H9 (cell line): ENCODE data around the gene TBCC. TPM values are rescaled to one million over a fixed set of nuclear protein-coding genes. Genes with fewer than 3 reads are reported as not detected.

Source experiments
- DNase-seq: peaks from one replicate; pipeline ENCODE4 v3.0.0-alpha.2; 2017
- H2AFZ ChIP-seq: one replicate; pipeline ENCODE4 v1.6.1; 2013; ENCODE audit warnings: mild to moderate bottlenecking, low read length, control low read depth, moderate library complexity
- H2AK5ac ChIP-seq: 2 replicates; pipeline ENCODE4 v1.6.1; 2013; ENCODE audit warnings: low read length, control low read depth, mixed read lengths; ENCODE audit not compliant: insufficient read length
- H2BK120ac ChIP-seq: one replicate; pipeline ENCODE4 v1.6.1; 2013; ENCODE audit warnings: low read depth, mild to moderate bottlenecking, low read length, control low read depth, inconsistent platforms; ENCODE audit not compliant: poor library complexity, severe bottlenecking
- H2BK12ac ChIP-seq: 2 replicates; pipeline ENCODE4 v1.6.1; 2013; ENCODE audit warnings: low read length, control low read depth, mixed read lengths, low read depth; ENCODE audit not compliant: insufficient read length
- H2BK15ac ChIP-seq: 2 replicates; pipeline ENCODE4 v1.6.1; 2013; ENCODE audit warnings: low read depth, low read length, control low read depth
- H2BK20ac ChIP-seq: one replicate; pipeline ENCODE4 v1.6.1; 2013; ENCODE audit warnings: low read depth, mild to moderate bottlenecking, low read length, control low read depth, inconsistent platforms; ENCODE audit not compliant: poor library complexity, severe bottlenecking
- H2BK5ac ChIP-seq: 2 replicates; pipeline ENCODE4 v1.6.1; 2013; ENCODE audit warnings: low read length, control low read depth, mixed read lengths; ENCODE audit not compliant: insufficient read length
- H3K14ac ChIP-seq: 2 replicates; pipeline ENCODE4 v1.6.1; 2013; ENCODE audit warnings: low read length, control low read depth; ENCODE audit not compliant: insufficient read depth
- H3K18ac ChIP-seq: 2 replicates; pipeline ENCODE4 v1.6.1; 2013; ENCODE audit warnings: low read depth, mild to moderate bottlenecking, mixed read lengths, low read length, control low read depth; ENCODE audit not compliant: insufficient read length
- H3K23ac ChIP-seq: 2 replicates; pipeline ENCODE4 v1.6.1; 2013; ENCODE audit warnings: low read length, control low read depth, mixed read lengths, low read depth; ENCODE audit not compliant: insufficient read length
- H3K23me2 ChIP-seq: 2 replicates; pipeline ENCODE4 v1.6.1; 2013; ENCODE audit warnings: low read depth, mild to moderate bottlenecking, mixed read lengths, low read length, control low read depth; ENCODE audit not compliant: insufficient read length, poor library complexity, severe bottlenecking
- H3K27ac ChIP-seq: 2 replicates; pipeline ENCODE4 v1.5.1; 2013; ENCODE audit warnings: low read length, control low read depth, mixed read lengths, low read depth; ENCODE audit not compliant: insufficient read length
- H3K27me3 ChIP-seq: 2 replicates; pipeline ENCODE4 v1.6.1; 2013; ENCODE audit warnings: low read length, control low read depth, inconsistent platforms; ENCODE audit not compliant: insufficient read depth
- H3K4ac ChIP-seq: 2 replicates; pipeline ENCODE4 v1.6.1; 2013; ENCODE audit warnings: low read depth, mild to moderate bottlenecking, control low read depth, inconsistent platforms, low read length, moderate library complexity
- H3K4me1 ChIP-seq: 2 replicates; pipeline ENCODE4 v1.6.1; 2013; ENCODE audit warnings: low read length, control low read depth, inconsistent platforms; ENCODE audit not compliant: insufficient read depth
- H3K4me2 ChIP-seq: 2 replicates; pipeline ENCODE4 v1.6.1; 2013; ENCODE audit warnings: low read length, control low read depth, mixed read lengths; ENCODE audit not compliant: insufficient read length, insufficient read depth
- H3K56ac ChIP-seq: 2 replicates; pipeline ENCODE4 v1.6.1; 2013; ENCODE audit warnings: low read depth, mild to moderate bottlenecking, mixed read lengths, low read length, control low read depth; ENCODE audit not compliant: insufficient read length
- H3K79me1 ChIP-seq: 2 replicates; pipeline ENCODE4 v1.6.1; 2013; ENCODE audit warnings: low read depth, mild to moderate bottlenecking, moderate library complexity, low read length, control low read depth, inconsistent platforms; ENCODE audit not compliant: insufficient read depth, poor library complexity, severe bottlenecking
- H3K79me2 ChIP-seq: 2 replicates; pipeline ENCODE4 v1.6.1; 2013; ENCODE audit warnings: low read length, control low read depth, inconsistent platforms; ENCODE audit not compliant: insufficient read depth
- H3K9ac ChIP-seq: 2 replicates; pipeline ENCODE4 v1.6.1; 2013; ENCODE audit warnings: low read length, control low read depth, mixed read lengths; ENCODE audit not compliant: insufficient read length; ENCODE audit errors: extremely low read depth
- H3K9me3 ChIP-seq: one replicate; pipeline ENCODE4 v1.6.1; 2013; ENCODE audit warnings: low read depth, low read length, inconsistent platforms; ENCODE audit not compliant: control insufficient read depth
- H3T11ph ChIP-seq: one replicate; pipeline ENCODE4 v1.6.1; 2013; ENCODE audit warnings: mild to moderate bottlenecking, low read length, control low read depth, inconsistent platforms
- H4K20me1 ChIP-seq: one replicate; pipeline ENCODE4 v1.6.1; 2013; ENCODE audit not compliant: control insufficient read depth, insufficient read length, insufficient read depth
- H4K5ac ChIP-seq: 2 replicates; pipeline ENCODE4 v1.6.1; 2013; ENCODE audit warnings: low read depth, mild to moderate bottlenecking, mixed read lengths, low read length, control low read depth; ENCODE audit not compliant: insufficient read length
- H4K8ac ChIP-seq: replicated peaks from 2 replicates; pipeline ENCODE4 v1.6.1; 2013; ENCODE audit warnings: low read length, control low read depth, mixed read lengths, low read depth; ENCODE audit not compliant: insufficient read length
- H4K91ac ChIP-seq: 2 replicates; pipeline ENCODE4 v1.6.1; 2013; ENCODE audit warnings: low read depth, mild to moderate bottlenecking, moderate library complexity, mixed read lengths, low read length, control low read depth; ENCODE audit not compliant: insufficient read length
- H3K27ac Mint-ChIP-seq, 3 experiments: 2 replicates in 2 of 3; 3 replicates in 1 of 3; pipeline ENCODE4 v1.8.0; 2020 to 2021; ENCODE audit warnings: mixed read lengths in 3 of 3, mild to moderate bottlenecking in 1 of 3, moderate library complexity in 1 of 3
- H3K27me3 Mint-ChIP-seq: 2 replicates; pipeline ENCODE4 v1.8.0; 2021; ENCODE audit warnings: low read depth, mild to moderate bottlenecking, moderate library complexity, mixed read lengths
- H3K36me3 Mint-ChIP-seq, 3 experiments: 2 replicates in 2 of 3; 3 replicates in 1 of 3; pipeline ENCODE4 v1.8.0; 2020 to 2021; ENCODE audit warnings: low read depth in 3 of 3, mixed read lengths in 3 of 3; ENCODE audit not compliant: insufficient read depth in 1 of 3
- H3K4me1 Mint-ChIP-seq, 2 experiments: 2 replicates each; pipeline ENCODE4 v1.8.0; 2020; ENCODE audit warnings: mixed read lengths in 2 of 2
- H3K4me3 Mint-ChIP-seq, 2 experiments: 2 replicates in 1 of 2; 3 replicates in 1 of 2; pipeline ENCODE4 v1.8.0; 2020 to 2021; ENCODE audit warnings: mild to moderate bottlenecking in 2 of 2, mixed read lengths in 2 of 2, moderate library complexity in 1 of 2
- H3K9me3 Mint-ChIP-seq, 2 experiments: 2 replicates in 1 of 2; 3 replicates in 1 of 2; pipeline ENCODE4 v1.8.0; 2020; ENCODE audit warnings: mild to moderate bottlenecking in 2 of 2, mixed read lengths in 2 of 2, moderate library complexity in 1 of 2
- total RNA-seq: library from RNA; stranded (reverse); gene quantifications from 2 replicates; pipeline ENCODE4 v1.2.1, GENCODE V29; 2021
- TF ChIP-seq, protein P1 (sequence below): fragments of 200-600 bp; sonication (generic); conservative IDR thresholded peaks from 3 replicates; pipeline ENCODE4 v1.8.0; 2021; ENCODE audit warnings: antibody characterized with exemption, mild to moderate bottlenecking

TBCC gene
- total RNA-seq, 1 experiment from 2014 or later: 25.6 TPM

DNA sequence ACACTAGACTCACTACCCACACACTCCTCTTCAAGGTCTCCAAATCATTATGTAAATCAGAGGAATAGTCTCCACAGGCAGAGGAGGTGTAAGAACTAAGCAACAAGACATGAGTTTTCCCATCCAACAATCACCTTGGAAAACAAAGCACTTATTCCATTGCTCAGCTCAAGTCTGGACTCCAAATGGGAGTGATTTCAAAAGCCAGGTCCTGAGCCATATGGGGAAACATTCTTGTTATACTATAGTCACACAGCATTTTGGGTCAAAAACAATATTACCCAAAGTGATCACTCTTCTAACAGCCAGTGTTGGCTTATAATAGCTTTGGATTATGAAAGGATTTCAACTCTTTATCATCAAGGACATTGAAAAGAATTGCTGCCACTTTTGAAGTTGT is 19.9 kb downstream of the TBCC start:
- Histone ChIP-seq H3K79me2 (no peaks in the 10 kb centered on the region), H3K56ac (no peak overlapping the region), H3K27me3 (no peaks in the 10 kb centered on the region), H4K8ac (no peak overlapping the region), H3K9me3 (no peaks in the 10 kb centered on the region), H3K18ac (no peak overlapping the region), H2AFZ (no peak overlapping the region), H2BK12ac (no peak overlapping the region), H4K5ac (no peak overlapping the region), H2BK5ac (no peak overlapping the region), H3K27ac (no peak overlapping the region), H3K79me1 (no peaks in the 10 kb centered on the region), H3K14ac (no peak overlapping the region), H4K91ac (no peak overlapping the region), H3K9ac (no peak overlapping the region), H2BK120ac (no peak overlapping the region), H3K4me1 (no peaks in the 10 kb centered on the region), H3K4me2 (no peak overlapping the region), H4K20me1 (no peaks in the 10 kb centered on the region), H3K4ac (no peak overlapping the region), H3T11ph (no peak overlapping the region), H2BK20ac (no peak overlapping the region), H3K23ac (no peak overlapping the region), H2BK15ac (no peak overlapping the region), H2AK5ac (no peak overlapping the region), H3K23me2 (no peaks in the 10 kb centered on the region)
- H3K9me3 Mint-ChIP-seq: no peaks in the 10 kb centered on the region
- H3K4me3 Mint-ChIP-seq: no peak overlapping the region
- TF ChIP-seq, protein P1, sequence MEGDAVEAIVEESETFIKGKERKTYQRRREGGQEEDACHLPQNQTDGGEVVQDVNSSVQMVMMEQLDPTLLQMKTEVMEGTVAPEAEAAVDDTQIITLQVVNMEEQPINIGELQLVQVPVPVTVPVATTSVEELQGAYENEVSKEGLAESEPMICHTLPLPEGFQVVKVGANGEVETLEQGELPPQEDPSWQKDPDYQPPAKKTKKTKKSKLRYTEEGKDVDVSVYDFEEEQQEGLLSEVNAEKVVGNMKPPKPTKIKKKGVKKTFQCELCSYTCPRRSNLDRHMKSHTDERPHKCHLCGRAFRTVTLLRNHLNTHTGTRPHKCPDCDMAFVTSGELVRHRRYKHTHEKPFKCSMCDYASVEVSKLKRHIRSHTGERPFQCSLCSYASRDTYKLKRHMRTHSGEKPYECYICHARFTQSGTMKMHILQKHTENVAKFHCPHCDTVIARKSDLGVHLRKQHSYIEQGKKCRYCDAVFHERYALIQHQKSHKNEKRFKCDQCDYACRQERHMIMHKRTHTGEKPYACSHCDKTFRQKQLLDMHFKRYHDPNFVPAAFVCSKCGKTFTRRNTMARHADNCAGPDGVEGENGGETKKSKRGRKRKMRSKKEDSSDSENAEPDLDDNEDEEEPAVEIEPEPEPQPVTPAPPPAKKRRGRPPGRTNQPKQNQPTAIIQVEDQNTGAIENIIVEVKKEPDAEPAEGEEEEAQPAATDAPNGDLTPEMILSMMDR: no peak
- H3K27me3 Mint-ChIP-seq: peaks cover 7% of the 10 kb centered on the region
- H3K36me3 Mint-ChIP-seq: no peaks in the 10 kb centered on the region
- H3K27ac Mint-ChIP-seq: no peak overlapping the region
- DNase-seq: no peak
- peaks cover 3% of the 10 kb centered on the region in 2 experiments; a peak in 3 of 4 replicates for H3K4me1 Mint-ChIP-seq
